ENCODE measurements around the gene NHLH1. TPM values are rescaled to one million over a fixed set of nuclear protein-coding genes. Genes with fewer than 3 reads are reported as not detected.

The NHLH1 gene
- total RNA-seq, 2 experiments from 2014 or later: 0.08 TPM; not detected in 1

GRCh38 chr1:160413716-160414115, 46.8 kb downstream of the NHLH1 start:
- CTCF ChIA-PET: no interaction called here
- Mint-ChIP-seq H3K27me3 (no peaks in the 10 kb centered on the region), H3K9me3 (no peaks in the 10 kb centered on the region), H3K27ac (no peak overlapping the region), H3K4me3 (no peak overlapping the region), H3K4me1 (ENCODE audit: low read depth) (no peaks in the 10 kb centered on the region), H3K36me3 (ENCODE audit: low read depth) (no peaks in the 10 kb centered on the region)
- ATAC-seq (ENCODE audit: poor library complexity) (no peak), DNase-seq (no peak)
- TF ChIP-seq CTCF (IDR thresholded peaks at IDR 0.05): no peak
- Histone ChIP-seq H3K4me3 (ENCODE audit: low read length) (no peak overlapping the region), H3K36me3 (ENCODE audit: insufficient read depth, low read length) (no peaks in the 10 kb centered on the region), H3K27ac (ENCODE audit: low read depth in 1 of 2, low read length in 2 of 2) (no peak overlapping the region), H3K27me3 (ENCODE audit: control insufficient read depth in 1 of 2, insufficient read depth in 2 of 2, low read length in 2 of 2) (peaks cover 0 to 3% of the 10 kb centered on the region in 2 experiments), H3K9me3 (ENCODE audit: control insufficient read depth in 1 of 2, insufficient read depth in 1 of 2, low read length in 2 of 2) (no peaks in the 10 kb centered on the region), H3K4me1 (ENCODE audit: insufficient read depth, low read length) (no peaks in the 10 kb centered on the region)
- POLR2A ChIA-PET: no interaction called here
- intact Hi-C loops (cut with DNase I, micrococcal nuclease): loop anchor here in 1 of 2 experiments (10.0 kb wide), 1 partner anchor 471 kb away; the partner anchor contains the start of gene ITLN1

GRCh38 chr1:160414881-160415280, 48.0 kb downstream of the NHLH1 start:
- Mint-ChIP-seq H3K36me3 (ENCODE audit: low read depth) (no peaks in the 10 kb centered on the region), H3K27ac (no peak overlapping the region), H3K4me3 (no peak overlapping the region), H3K9me3 (no peaks in the 10 kb centered on the region), H3K27me3 (no peaks in the 10 kb centered on the region), H3K4me1 (ENCODE audit: low read depth) (no peaks in the 10 kb centered on the region)
- Histone ChIP-seq H3K4me1 (ENCODE audit: insufficient read depth, low read length) (no peaks in the 10 kb centered on the region), H3K27me3 (ENCODE audit: control insufficient read depth in 1 of 2, insufficient read depth in 2 of 2, low read length in 2 of 2) (peaks cover 0 to 3% of the 10 kb centered on the region in 2 experiments), H3K27ac (ENCODE audit: low read depth in 1 of 2, low read length in 2 of 2) (no peak overlapping the region), H3K4me3 (ENCODE audit: low read length) (no peak overlapping the region), H3K9me3 (ENCODE audit: control insufficient read depth in 1 of 2, insufficient read depth in 1 of 2, low read length in 2 of 2) (no peaks in the 10 kb centered on the region), H3K36me3 (ENCODE audit: insufficient read depth, low read length) (no peaks in the 10 kb centered on the region)
- TF ChIP-seq CTCF (IDR thresholded peaks at IDR 0.05): no peak
- DNase-seq (no peak), ATAC-seq (ENCODE audit: poor library complexity) (no peak)
- ChIA-PET POLR2A (no interaction called here), CTCF (no interaction called here)
- intact Hi-C loops (cut with DNase I, micrococcal nuclease): loop anchor here in 1 of 2 experiments (10.0 kb wide), 1 partner anchor 470 kb away; the partner anchor contains the start of gene ITLN1

GRCh38 chr1:160415696-160416290, 48.9 kb downstream of the NHLH1 start:
- Histone ChIP-seq H3K9me3 (ENCODE audit: control insufficient read depth in 1 of 2, insufficient read depth in 1 of 2, low read length in 2 of 2) (no peaks in the 10 kb centered on the region), H3K4me3 (ENCODE audit: low read length) (no peak overlapping the region), H3K27ac (ENCODE audit: low read depth in 1 of 2, low read length in 2 of 2) (no peak overlapping the region), H3K4me1 (ENCODE audit: insufficient read depth, low read length) (no peaks in the 10 kb centered on the region), H3K27me3 (ENCODE audit: control insufficient read depth in 1 of 2, insufficient read depth in 2 of 2, low read length in 2 of 2) (peaks cover 0 to 3% of the 10 kb centered on the region in 2 experiments), H3K36me3 (ENCODE audit: insufficient read depth, low read length) (no peaks in the 10 kb centered on the region)
- H3K36me3 Mint-ChIP-seq (ENCODE audit: low read depth): no peaks in the 10 kb centered on the region
- H3K27me3 Mint-ChIP-seq: no peaks in the 10 kb centered on the region
- no peak for TF ChIP-seq CTCF (IDR thresholded peaks at IDR 0.05)
- H3K9me3 Mint-ChIP-seq: no peaks in the 10 kb centered on the region
- H3K27ac Mint-ChIP-seq: no peak overlapping the region
- intact Hi-C loops (cut with DNase I, micrococcal nuclease): loop anchor here in 1 of 2 experiments (10.0 kb wide), 1 partner anchor 469 kb away; the partner anchor contains the start of gene ITLN1
- H3K4me3 Mint-ChIP-seq: no peak overlapping the region
- CTCF ChIA-PET: no interaction called here
- POLR2A ChIA-PET: no interaction called here
- ATAC-seq (ENCODE audit: poor library complexity): no peak
- H3K4me1 Mint-ChIP-seq (ENCODE audit: low read depth): no peaks in the 10 kb centered on the region
- DNase-seq: no peak

Measured in CD4-positive, alpha-beta T cell (primary cell).